Panc1 (cell line): ENCODE data around the gene SURF2.

Experiments
- CTCF ChIP-seq: fragments of 450-650 bp; IDR thresholded peaks from 2 replicates; pipeline ENCODE4 v1.5.1; 2017; ENCODE audit warnings: mild to moderate bottlenecking
- POLR2AphosphoS5 ChIP-seq: IDR thresholded peaks from 2 replicates; pipeline ENCODE4 v1.6.1; 2012; ENCODE audit warnings: mild to moderate bottlenecking, low read depth, low read length, moderate library complexity
- REST ChIP-seq, 2 experiments: IDR thresholded peaks; 2 replicates each; pipeline ENCODE4 v1.6.1; 2011 to 2012; ENCODE audit warnings: low read depth in 2 of 2, control low read depth in 1 of 2, low read length in 1 of 2, mild to moderate bottlenecking in 1 of 2, moderate library complexity in 1 of 2; ENCODE audit not compliant: insufficient read depth in 1 of 2
- SIN3A ChIP-seq: IDR thresholded peaks from 2 replicates; pipeline ENCODE4 v1.6.1; 2012; ENCODE audit warnings: low read depth, mild to moderate bottlenecking, low read length, moderate library complexity, borderline replicate concordance; ENCODE audit not compliant: insufficient read depth
- TCF7L2 ChIP-seq: IDR thresholded peaks from 2 replicates; pipeline ENCODE4 v1.6.1; 2011; ENCODE audit warnings: mild to moderate bottlenecking, low read depth, low read length, inconsistent platforms

GRCh38 chr9:133361507-133362092 lies 5.2 kb downstream of the SURF2 start:
- no peak for TF ChIP-seq CTCF
- TF ChIP-seq TCF7L2 = no peak
- TF ChIP-seq SIN3A = no peak
- no peak for TF ChIP-seq REST (IDR thresholded peaks at IDR 0.05; ENCODE audit: insufficient read depth in 1 of 2, low read depth in 2 of 2, low read length in 1 of 2)
- no peak for TF ChIP-seq POLR2AphosphoS5
